RPMI7951 (cell line): Measurements from ENCODE around the gene PIP5K1C. TPM values are rescaled to one million over a fixed set of nuclear protein-coding genes. Genes with fewer than 3 reads are reported as not detected.
"Not testable (repeated sequence)": the region's sequence is repeated elsewhere in the genome, so short reads cannot be mapped to it uniquely, and the experiment has no call there.

Experiments used
- DNase-seq: peaks from one replicate; pipeline ENCODE4 v3.0.0-alpha.2; 2012; ENCODE audit warnings: low read depth
- total RNA-seq: library from RNA; depleted of rRNA; stranded (reverse); fragments of >200 nt; shearing (Covaris generic); gene quantifications from 2 replicates; pipeline ENCODE4 v1.2.3, GENCODE V29; 2014

PIP5K1C gene
- total RNA-seq, 1 experiment from 2014 or later = 13.1 TPM

DNA sequence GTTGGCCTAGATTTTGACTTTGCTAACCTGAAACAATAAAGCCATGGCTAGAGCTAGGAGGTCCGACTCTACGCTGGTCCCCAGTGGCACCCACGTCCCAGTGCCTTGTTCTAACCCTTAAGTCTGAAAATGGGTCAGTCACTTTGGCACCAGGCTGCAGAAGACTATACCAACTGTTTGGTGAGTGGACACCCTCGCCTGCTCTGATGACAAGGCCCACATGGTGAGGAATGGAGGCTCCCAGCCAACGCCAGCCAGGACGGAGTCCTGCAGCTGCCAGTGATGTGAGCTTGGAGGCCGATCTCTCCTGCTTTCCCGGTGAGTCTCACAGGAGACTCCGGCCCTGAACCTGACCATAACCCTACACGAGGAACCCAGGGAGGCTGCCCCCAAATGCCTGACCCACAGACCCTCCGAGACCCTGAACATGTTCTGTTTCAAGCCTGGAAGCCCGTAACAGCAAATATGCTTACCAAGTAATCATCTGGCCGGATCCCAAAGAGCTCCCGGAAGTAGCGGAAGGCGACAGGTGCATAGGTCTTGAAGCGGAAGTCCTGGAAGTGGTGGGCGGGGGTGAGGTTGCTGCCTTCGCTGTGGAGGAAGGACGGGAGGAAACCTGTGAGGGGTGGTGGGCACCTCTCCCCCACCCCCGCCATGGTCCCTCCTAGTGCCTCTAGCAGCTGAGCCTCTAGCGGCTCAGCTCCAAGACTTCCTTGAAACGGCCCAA, 39.6 kb downstream of the PIP5K1C start:
- no peak for DNase-seq

DNA sequence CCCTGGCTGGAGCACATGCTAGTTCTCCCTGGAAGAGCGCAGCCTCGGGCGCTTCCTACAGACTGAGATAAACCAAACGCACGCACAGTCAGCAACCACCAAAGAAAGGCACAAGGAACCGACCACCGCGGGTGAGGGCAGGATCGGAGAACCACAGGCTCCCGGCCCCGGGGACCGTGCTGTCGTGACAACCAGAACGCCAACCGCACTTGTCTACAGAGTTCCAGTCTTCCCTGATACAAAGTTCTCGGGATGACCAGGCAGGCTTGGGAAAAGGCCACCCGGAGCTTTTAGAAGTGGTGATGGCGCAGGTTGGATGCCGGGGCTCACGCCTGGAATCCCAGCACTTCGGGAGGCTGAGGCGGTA, 40.5 kb downstream of the PIP5K1C start:
- DNase-seq = no peak

DNA sequence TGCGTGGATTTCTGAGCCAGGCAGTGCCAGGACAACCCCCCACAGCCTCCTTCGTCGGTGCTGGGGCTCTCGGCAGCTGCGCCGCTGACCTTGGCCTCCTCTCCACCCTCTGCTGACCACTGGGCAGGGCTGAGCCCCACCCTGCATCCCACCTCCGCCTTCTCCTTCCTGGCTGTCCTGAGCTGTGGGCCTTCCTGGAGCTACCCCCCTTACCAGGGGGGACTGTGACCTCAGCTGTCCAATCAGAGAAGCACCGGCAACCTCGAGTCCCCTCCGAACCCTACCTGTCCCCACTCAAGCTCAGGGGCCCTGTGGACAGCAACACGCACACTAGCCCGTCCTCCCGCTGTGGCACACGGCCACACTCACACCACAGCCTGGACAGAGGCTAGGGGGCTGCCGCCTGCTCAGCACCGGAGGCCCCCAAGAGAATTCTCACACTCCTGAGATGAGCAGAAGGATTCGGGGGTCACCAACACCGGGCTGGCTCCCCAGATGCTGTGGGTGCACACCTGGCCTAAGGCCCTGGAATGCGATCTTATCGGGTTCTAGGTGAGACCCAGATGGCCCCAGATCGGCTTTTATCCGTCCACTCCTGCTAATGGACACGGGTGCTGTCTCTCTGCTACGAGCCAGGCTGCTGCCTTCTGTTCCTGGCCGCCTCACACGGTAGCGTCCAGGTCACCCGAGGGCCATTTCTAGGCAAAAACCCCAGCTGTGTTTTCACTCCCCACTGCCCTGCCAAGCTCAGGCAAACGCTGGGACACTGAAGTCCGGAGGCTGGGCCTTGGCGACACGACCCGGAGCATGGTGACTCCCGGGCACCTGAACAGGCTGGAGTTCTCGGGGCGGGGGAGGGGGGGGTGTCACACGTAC, 41.2 kb downstream of the PIP5K1C start:
- DNase-seq = no peak

DNA sequence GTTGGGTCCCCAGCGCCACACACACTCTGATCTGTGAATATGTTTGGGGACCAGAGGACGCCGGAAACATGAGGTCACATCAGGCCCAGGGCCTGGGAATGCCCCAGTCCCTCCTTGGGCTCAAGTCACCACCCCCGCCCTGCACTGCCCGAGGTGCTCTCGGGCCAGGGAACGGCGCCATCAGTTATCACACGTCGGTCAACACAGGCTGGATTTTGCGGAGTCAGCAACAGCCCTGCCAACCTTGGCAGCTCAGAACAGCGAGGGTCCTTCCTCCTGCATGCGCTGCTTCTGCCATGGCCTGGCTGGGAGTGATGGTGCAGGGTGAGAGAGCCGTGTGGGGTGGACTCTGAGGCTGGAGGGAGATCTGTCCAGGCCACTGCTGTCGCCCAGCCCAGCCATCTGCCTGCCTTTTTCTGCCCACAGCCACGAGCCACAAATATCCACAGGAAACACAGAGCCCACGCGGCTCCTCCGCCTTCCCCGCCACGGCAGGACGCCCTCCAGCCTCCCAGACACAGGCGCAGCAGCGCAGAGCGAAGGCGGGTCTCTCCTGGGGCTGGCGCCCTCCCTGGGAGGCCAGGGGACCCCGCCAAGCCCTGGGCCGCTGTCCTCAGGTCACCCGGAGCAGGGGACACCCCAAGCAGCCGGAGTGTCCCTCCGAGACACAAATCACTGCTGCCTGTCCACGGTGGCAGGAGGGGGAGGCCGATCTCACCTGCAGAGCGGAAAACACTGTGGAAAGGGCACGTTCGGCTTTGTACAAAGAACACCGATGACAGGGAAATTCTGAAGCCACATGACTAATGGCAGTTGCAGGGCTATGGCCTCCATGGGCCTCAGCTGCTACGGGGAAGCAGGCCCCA, 42.0 kb downstream of the PIP5K1C start:
- no peak for DNase-seq

DNA sequence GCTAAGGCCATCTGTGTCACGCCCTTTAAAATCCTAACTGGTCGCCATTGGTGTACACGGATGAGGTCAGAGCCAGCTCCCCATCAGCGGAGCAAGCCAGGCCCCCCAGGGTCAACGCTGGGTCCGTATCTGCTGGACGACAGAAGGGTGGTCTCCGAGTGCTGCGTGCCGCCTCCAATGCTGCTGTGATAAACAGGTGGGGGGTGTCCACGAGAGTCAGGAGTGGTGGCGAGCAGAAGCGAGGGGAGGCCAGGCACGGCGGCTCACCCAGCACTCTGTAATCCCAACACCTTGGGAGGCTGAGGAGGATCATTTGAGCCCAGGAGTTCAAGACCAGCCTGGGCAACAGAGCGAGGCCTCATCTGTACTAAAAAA, 42.9 kb downstream of the PIP5K1C start:
- no peak for DNase-seq

DNA sequence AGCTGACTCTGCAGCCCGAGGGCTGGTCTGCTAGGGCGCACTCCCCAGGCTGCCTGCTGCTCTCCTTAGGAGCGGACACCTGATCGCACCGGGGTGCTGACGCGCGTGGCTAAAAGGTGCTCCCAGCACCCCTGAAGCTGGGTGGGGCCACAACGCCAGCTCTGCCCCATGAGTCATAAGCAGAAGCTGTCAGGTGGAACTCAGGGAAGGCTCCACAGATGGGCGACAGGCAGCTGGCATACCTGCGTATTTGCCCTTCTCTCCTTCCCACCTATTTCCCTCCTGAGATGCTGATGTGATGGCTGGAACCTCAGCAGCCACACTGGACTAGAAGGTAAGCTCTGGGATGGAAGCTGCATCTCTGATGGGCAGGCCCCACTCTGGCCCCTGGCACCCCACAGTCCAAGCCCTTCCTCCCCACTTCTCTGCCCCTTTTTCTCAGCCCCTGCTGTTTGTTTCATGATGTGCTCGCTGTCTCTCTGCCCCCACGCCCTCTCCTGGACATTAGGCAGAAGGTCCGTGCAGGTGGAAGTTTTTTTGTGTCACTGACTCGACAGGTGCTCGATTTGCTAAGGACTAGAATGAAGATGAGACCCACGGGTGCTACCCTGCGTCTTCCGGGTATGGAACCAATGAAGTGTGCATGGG, 43.4 kb downstream of the PIP5K1C start:
- no peak for DNase-seq

DNA sequence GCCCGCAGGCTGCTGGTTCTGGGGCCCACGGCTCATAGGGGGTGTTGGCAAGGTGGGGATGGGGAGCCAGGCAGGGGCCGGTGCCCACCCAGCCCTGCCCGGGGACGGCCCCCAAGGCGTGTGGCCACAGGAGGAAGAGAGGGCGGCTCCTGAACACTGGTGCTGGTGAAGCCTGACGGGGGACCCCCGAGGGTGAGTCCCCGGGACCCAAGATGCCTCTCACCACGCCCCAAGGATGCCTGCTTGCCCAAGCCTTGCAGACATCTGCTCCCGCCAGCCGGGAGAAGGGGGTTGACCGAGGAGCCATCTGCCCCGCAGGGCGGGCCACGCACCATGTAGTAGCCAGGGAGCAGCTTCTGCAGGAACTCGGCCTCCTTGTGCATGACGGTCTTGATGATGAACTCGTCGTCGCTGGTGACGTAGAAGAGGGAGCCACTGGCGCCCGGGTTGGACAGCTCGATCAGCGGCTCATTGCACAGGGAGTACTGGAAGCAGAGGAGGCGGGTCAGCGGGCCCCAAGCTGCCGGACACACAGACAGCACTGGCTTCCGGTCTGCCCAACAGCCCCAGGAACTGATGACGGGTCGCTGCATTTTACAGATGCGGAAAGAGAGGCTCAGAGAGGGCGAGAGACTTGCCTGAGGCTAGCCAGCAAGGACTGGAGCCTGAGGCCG, 44.1 kb downstream of the PIP5K1C start:
- DNase-seq = peak; percentile 91

DNA sequence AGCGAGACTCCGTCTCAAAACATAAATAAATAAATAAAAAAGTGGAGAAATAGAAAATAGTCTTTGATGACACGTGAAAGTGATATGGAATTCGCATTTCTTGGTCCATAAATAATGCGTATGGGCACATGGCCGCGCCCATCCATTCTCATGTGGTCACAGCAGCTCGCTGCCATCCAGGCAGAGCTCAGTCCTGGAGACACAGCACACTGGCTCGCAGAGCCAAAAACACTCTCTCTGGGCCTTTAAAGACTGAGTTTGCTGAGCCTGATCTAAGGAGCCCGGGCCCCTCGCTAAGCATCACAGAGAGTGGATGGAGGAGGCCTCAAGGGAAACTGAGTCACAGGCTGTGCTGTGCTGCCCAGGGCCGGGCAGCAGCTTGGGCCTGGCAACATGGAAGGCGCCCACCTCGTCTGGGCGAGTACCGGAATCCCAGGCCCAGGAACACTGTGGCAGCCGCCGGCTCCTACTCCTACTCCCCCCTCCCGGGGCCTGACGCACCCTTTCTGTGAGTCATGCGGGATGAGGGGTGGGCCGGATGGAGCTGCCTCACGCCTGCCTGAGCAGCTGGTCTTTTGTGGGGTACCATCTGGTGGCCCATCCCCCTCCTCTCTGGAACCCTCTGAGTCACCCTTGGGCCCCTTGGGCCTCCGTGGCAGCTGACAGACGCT, 44.7 kb downstream of the PIP5K1C start:
- DNase-seq = peak; percentile 98

DNA sequence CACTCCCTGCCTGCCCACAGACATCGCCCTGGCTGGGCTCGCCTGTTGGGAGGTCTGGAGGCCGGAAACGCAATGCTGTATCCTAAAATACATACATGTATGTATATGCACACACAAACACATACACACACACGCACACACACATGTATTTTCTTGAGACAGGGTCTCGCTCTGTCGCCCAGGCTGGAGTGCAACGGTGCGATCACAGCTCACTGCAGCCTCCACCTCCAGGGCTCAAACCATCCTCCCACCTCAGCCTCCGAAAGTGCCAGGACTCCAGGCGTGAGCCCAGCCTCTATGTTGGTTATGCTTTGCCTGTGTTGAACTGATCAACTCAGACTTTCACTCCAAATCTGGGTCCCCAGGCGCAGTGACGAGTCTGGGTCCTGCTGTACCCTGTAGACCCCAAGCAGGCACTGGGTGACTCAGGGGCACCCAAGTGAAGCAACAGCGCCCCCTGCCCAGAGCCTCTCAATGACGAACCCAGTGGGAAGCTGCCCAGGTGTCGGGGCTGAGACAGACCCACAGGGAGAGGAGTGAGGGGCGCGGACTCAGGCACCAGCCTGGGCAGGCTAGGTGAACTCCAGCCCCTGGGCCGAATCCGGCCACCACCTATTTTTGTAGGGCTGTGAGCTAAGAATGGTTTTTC, 46.3 kb downstream of the PIP5K1C start:
- DNase-seq = no peak

DNA sequence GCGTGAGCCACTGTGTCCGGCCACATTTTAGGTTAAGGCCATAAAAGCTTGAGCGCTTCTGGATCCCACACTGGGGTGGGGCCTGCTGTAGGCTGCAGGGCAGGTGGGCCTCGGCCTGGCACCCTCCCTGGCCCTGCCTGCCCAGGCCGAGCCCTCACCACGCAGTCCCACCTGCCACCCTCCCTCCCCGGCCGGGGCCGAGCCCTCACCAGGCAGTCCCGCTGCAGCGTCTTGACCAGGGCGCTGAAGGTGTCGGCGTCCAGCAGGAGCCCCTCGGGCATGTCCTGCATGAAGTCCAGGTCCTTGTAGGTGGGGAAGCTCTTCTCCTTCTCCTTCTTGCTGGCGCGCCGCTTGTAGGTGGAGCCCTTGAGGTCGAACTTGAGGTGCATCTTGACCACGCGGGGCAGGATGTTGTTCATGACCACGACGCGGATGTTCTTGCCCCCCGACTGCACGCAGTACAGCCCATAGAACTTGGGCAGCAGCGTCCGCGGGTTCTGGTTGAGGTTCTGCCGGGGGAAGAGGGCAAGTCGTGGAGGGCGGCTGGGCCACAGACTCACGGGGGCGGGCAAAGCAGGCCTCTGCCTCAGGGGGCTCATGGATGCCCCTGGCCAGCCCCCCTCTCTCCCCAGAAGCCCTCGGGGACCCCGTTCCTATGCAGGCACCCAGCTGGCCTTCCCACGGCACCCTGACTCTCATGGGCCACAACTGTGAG, 47.0 kb downstream of the PIP5K1C start:
- DNase-seq = no peak

DNA sequence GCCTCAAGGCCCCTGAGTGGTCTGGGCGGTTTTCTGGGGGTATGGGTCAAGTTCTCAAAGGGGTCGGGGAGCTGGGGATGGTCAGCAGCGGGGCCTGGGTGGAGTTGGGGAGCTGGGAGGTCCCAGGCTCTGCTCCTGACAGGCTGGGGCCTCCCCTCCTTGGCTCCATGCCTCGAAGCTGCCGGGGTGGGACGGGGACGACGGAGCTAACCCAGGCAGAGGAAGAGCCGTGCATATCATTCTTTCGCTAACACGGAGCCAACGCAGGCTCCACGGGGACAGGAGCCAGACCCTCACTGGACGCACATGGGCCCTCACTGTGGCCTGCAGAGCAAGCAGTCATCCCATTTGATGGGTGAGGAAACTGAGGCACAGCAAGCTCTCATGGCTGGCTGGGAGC, 47.8 kb downstream of the PIP5K1C start:
- DNase-seq = no peak

DNA sequence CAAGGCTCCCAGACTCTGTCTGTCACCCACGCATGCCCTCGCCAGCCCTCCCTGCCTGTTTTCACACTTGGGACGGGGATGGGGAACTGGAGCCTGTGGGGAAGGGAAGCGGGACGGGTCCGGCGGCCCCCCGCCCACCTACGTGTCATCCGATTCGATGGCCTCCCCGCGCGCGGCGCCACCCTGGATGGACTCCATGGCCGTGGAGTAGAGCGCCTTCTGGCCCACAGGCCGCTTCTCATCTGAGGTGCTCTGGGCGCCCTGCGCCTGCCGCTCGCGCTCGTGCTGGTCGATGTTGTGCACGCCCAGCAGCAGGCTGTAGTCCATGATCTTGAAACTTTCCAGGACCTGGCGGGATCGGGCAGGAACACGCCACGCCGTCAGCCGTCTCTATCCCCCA, 48.6 kb downstream of the PIP5K1C start:
- DNase-seq = no peak

DNA sequence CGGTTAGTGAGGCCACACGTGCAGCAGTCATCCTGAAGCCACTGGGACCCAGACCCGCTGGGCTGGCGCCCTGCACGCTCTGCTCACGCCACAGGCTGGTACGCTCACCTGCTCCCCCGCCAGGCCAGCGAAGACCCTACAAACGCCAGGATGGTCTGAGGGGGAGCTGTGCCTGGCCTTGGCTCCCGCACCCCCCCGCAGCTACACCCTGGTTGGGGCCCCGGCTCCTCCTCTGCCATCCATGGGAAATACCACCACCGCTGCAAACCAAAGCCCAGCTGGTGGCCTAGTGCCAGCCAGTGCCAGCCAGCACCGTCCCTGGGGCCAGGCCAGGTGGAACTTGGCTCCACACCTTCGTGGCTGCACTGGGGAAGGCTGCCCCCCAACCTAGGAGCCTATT, 50.4 kb downstream of the PIP5K1C start:
- DNase-seq = no peak

DNA sequence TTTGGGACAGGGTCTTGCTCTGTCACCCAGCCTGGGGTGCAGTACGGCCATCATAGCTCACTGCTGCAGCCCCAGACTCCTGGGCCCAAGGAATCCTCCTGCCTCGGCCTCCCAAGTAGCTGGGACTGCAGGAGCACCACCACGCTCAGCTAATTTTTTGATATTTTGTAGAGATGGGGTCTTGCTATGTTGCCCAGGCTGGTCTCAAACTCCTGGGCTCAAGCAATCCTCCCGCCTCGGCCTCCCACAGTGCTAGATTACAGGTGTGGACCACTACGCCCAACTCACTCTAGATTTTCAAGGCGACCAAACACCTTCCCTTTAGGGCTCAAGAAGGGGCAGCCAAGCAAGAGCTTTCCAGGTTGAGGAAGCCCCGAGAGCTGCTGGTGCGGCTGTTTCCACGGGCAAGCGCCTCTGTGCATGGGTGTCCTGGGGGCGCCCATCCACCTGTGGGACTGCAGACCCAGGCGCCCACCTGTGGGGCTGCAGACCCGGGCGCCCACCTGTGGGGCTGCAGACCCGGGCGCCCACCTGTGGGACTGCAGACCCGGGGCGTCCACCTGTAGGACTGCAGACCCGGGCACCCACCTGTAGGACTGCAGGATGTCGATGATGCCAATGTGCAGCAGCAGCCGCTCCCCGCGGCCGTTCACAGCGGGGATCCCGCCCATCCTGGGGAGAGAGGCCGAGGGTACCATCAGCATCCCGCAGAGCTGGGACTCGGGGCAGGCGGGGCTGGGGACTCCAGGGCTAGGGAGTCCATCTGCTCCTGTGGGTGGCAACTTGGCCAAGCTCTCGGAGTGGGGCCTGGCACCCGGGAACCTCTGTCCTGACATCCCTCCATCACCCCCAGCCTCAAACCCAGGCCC, 52.0 kb downstream of the PIP5K1C start:
- no peak for DNase-seq

DNA sequence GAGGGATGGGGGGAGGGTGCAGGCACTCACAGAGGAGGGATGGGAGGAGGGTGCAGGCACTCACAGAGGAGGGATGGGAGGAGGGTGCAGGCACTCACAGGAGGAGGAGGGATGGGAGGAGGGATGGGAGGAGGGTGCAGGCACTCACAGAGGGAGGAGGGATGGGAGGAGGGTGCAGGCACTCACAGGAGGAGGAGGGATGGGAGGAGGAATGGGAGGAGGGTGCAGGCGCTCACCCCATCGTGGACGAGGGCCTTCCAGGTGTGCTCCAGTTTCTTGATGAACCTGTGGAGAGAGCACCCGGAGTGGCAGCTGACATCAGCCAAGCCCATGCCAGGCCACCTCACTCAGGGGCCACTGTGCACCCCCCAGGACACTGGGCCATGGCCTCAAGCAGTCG, 53.2 kb downstream of the PIP5K1C start:
- not testable (repeated sequence) for DNase-seq

DNA sequence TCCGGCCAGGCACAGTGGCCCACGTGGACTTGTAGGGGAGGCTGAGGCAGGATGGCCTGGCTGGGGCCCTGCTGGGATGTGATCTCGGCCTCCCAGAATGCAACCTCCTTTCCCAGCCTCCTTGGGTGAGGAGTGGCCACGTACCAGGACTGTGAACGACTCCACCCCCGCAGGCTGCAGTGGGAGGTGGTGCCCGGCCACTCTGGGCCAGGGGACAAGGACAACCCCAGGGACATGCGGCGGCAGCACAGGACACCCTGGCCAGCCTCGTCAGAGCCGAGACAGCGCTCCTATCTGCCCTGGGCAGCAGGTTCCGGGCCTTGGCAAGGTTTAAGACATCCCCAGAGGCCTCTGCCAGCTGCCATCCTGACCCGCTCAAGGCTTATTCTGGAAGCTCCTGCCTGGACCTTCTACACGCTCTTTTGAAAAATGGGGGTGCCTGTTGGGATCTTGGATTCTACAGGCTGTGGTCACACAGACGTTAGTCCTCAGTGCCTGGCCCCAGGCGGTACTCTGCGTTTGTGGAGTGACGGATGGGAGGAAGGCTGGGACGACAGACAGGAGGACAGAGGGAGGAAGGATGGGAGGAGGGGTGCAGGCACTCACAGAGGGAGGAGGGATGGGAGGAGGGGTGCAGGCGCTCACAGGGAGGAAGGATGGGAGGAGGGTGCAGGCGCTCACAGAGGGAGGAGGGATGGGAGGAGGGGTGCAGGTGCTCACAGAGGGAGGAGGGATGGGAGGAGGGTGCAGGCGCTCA, 53.8 kb downstream of the PIP5K1C start:
- peak; percentile 9 for DNase-seq

DNA sequence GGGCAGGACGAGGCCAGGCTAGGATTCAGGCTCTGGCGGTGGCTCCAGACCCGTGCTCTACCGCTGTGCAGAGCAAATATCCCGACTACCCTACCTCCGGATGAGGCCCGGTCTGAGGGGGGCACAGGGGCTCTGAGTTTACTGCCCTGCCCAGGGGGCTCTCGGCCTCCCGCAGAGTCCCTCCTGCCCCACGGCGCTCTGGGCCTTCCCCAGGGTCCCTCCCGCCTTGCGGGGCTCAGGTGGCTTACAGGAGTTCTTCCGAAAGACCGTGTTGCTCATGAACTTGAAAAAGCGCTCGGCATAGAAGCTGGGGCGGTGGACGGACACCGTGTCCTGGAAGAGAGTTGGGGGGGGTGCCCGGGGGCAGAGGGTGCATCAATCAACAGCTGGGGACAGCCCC, 54.5 kb downstream of the PIP5K1C start:
- DNase-seq = no peak

DNA sequence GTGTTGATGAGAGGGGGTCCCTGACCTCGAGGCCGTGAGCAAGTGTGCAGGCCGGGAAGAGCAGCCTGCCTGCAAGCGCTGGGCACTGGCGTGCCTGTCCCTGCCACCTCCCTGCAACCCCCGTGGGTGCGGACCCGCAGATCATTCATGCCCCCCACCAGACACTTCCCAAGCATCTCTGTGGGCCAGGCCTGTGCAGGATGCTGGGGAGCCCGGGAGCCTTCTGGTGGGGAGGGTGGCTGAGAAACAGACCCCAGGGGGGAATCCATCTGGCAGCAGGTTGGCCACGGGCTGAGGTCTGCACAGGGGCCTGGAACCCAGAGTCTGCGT, 55.2 kb downstream of the PIP5K1C start:
- DNase-seq = no peak
